Measurements from ENCODE around the gene CABLES1.
"Not testable (repeated sequence)": the region's sequence is repeated elsewhere in the genome, so short reads cannot be mapped to it uniquely, and the experiment has no call there.

Gene CABLES1

GRCh38 chr18:23227726-23228070, 92.4 kb downstream of the CABLES1 start:
- no peak for DNase-seq

DNA sequence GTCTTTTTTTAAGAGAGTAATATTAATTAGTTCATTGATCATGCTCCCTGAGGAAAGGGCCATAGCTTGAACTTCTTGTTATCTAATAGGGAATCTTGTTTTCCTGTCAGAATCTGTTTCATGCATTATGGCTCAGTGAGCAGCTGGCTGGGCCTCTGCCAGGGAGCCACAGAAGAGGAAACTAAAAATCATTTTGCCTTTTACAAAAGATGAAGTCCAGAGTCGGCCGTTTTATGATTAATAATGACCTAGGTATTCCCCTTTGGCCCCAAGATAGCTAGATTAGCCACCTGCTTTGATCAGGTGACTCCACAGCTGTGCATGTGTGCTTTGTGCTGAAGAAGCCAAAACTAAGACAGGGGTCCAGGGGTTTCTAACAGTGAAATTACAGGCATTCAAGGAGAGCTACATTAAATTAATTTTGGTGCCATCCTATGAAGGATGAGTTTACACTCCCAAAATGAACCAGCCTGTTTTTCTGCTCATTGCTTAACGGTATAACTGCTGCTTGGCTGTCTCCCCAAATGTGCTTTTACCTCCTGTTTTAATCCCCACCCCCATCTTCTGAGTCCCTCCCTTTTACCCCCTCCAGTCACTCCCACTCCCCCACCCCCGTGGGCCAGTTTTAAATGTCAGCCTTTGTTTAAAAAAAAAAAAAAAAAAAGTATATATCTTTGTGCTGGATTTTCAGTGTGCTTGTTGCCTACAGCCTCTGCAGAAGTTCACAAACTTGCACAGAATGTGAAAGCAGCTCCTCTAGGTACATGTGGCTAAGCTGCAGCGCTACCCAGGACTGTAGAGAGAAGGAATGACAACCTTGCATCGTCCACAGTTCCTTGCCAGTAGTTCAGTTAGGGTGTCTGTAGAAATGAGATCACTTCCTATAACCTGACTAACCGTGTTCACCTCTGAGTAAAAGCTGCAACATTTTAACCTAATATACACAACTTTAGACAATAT, 93.1 kb downstream of the CABLES1 start:
- peak; percentile 14 for DNase-seq

DNA sequence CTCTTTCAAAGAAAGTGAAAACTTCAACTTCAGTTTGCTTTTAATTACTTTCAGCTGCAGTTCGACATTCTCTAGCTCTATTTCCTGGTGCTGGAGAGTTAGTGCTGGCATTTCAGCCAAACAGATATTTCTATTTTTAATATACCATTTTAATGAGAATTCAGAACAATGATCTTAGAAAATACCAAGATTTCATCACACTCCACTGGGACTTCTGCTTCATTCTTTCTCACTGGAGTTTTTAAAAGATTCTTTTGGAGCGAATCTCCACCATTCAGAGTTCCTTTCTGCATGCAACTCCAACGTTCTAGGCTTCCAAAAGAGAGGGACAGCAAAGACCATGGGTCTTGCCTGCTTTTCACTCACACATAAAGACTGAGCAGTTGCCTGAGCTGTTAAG, 94.2 kb downstream of the CABLES1 start:
- DNase-seq = no peak

- no peak for DNase-seq
These were observed 95.4 kb downstream of the CABLES1 start for GRCh38 chr18:23230686-23231085.

GRCh38 chr18:23231340-23232021, 96.2 kb downstream of the CABLES1 start:
- peak; percentile 59 for DNase-seq

DNA sequence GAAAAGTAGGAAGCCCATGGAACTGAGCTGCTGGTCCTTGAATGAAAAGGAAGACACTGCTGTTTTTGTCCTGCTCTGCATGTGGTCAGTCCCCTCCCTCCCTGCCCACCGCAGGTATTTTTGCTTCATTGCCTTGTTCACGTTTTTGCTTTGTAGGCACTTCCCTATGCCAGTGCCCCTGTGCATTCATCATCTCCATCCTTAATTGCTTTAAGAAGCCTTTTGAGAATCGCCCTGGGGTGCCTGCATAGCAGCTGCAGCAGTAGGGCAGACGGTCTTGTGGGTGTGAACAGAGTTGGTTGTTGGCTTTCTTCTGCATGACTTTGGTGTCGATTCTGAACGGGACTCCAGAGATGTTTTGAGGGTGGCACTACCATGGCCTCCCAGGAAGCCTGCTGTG, 97.0 kb downstream of the CABLES1 start:
- DNase-seq = no peak

GRCh38 chr18:23234619-23235018, 99.3 kb downstream of the CABLES1 start:
- DNase-seq = no peak

GRCh38 chr18:23235336-23235735, 100.1 kb downstream of the CABLES1 start:
- no peak for DNase-seq

- no peak for DNase-seq
These were observed 100.6 kb downstream of the CABLES1 start for GRCh38 chr18:23235860-23236259.

DNA sequence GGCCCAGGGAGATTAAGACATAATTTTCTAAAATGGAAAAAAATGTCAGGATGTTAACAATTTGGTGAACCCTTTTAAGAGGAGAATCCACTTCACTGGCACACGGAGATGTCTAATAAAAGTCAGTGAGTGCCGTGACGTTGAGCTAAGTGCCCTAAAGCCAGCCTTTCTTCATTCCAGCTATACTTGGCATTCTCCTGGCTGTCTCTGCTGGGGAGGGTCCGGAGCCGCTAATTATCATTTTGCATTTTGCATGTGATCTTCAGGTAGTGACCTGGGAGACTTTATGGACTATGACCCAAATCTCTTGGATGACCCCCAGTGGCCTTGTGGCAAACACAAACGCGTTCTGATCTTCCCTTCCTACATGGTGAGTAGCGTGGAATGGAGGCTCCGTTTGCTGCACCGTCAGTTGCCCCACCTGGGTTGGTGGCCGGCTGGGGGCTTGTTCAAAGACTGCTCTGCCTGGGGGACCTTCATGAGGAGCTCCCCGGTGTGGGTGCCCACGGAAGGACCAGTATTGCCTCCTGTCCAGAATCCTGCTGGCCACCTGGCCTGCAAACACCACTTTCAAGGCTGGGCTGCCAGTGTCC, 101.7 kb downstream of the CABLES1 start:
- DNase-seq = no peak

GRCh38 chr18:23237524-23238151, 102.4 kb downstream of the CABLES1 start:
- DNase-seq = peak; percentile 20

DNA sequence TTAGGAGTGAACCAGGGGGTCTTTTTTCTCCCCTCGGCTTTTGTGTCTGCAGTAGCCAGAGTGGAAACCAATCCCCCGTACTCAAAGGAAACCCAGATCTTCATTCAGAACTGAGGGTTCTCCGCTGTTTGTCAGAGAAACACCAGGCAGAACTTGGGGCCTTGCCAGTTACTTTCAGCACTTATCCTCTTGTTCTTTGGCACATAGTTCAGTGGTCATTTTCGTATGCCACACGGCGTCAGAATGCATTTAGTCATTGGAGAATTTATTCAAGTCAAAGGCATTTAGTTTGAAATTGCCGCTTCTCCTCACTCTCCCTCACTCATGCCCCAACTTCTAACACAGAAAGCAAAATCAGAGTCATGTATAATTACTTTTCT, 102.9 kb downstream of the CABLES1 start:
- no peak for DNase-seq

GRCh38 chr18:23238651-23239349, 103.5 kb downstream of the CABLES1 start:
- DNase-seq = no peak

- DNase-seq = no peak
These were observed 104.0 kb downstream of the CABLES1 start for GRCh38 chr18:23239350-23239692.

DNA sequence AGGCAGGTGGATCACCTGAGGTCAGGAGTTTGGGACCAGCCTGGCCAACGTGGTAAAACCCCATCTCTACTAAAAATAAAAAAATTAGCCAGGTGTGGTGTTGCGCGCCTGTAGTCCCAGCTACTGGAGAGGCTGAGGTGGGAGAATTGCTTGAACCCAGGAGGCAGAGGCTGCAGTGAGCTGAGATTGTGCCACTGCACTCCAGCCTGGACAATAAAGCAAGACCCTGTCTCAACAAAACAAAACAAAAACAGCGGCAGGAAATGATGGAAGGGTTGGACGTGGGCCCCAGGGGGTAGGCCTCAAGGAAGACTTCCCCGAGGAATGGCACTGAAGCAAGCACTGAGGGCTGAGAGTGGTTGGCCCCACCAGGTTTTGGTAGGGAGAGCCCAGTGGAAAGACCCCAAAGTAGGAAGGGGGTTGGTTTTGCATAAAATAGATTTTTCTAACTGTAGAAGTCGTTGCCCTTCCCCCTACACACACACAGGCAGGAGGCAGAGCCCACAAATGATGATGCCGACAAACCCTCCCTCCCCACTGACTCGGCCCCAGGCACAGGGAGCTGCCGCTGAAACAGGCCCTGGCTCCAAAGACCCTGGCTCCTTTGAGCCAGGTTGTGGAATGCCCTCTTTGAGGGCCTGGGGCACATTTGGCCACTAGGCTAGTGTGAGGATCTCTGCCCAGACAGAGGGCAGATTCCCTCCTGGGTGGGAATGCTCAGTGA, 104.8 kb downstream of the CABLES1 start:
- no peak for DNase-seq

DNA sequence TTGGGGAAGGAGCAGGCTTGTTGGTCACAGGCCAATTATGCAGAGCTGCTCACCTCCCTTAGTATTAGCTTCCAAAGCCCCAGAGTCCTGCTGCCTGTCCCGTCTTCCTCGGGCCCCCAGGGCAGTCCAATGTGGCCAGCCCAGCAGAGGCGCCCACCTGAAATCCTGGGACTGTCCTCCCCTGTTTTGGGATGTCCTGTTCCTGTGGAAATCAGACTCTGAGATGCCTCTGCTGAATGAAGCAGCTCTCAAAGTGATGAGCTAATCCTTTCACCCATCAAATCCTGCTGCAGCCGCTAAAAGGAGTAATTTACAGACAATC, 105.3 kb downstream of the CABLES1 start:
- no peak for DNase-seq

GRCh38 chr18:23241833-23242496, 106.7 kb downstream of the CABLES1 start:
- DNase-seq = not testable (repeated sequence)

- no peak for DNase-seq
These were observed 107.9 kb downstream of the CABLES1 start for GRCh38 chr18:23243178-23243577.

- no peak for DNase-seq
These were observed 108.5 kb downstream of the CABLES1 start for GRCh38 chr18:23243816-23244215.

GRCh38 chr18:23244401-23244800, 109.1 kb downstream of the CABLES1 start:
- no peak for DNase-seq

GRCh38 chr18:23245461-23245860, 110.2 kb downstream of the CABLES1 start:
- no peak for DNase-seq

- DNase-seq = no peak
These were observed 112.0 kb downstream of the CABLES1 start for GRCh38 chr18:23247331-23247730.
